Measurements from ENCODE around the gene MARCHF2.

MARCHF2 gene

DNA sequence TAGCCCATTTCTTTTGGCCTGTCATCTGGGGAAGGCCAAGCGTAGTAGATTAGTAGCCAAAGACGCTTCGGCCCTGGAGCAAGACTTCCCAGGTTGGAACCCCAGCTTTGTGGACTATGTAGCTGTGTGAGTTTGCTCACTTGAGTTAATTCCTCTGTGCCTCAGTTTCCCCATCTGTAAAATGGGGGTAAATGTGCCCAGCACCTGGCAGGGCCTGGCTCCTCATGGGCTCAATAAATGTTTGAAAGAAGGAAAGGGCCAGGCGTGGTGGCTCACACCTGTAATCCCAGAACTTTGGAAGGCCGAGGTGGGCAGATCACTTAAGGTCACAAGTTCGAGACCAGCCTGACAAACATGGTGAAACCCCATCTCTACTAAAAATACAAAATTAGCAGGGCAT lies 16.7 kb downstream of the MARCHF2 start:
- H3K9me3 ChIP-seq (replicated peaks in 1 of 2; ENCODE audit: control insufficient read depth in 2 of 2, insufficient read depth in 1 of 2, low read depth in 1 of 2, low read length in 2 of 2): no peaks in the 10 kb centered on the region
- no CpG with 5 or more reads among the region's 6 CpGs for WGBS, 2 donors (ENCODE audit: extremely low coverage in 2 of 2, insufficient read length in 2 of 2, insufficient replicate concordance in 1 of 2)
- H3K27me3 ChIP-seq (ENCODE audit: control insufficient read depth in 3 of 3, insufficient read depth in 3 of 3, low read depth in 1 of 3, low read length in 3 of 3): no peaks in the 10 kb centered on the region
- no peak overlapping the region for H2BK15ac ChIP-seq (ENCODE audit: low read length)
- H3K79me1 ChIP-seq (ENCODE audit: low read depth, low read length): no peaks in the 10 kb centered on the region
- H3K9ac ChIP-seq (ENCODE audit: low read depth, low read length, poor library complexity): no peak overlapping the region
- no peak overlapping the region for H3K27ac ChIP-seq (replicated peaks; ENCODE audit: low read length)
- H2AFZ ChIP-seq (ENCODE audit: low read length): no peak overlapping the region
- no peak overlapping the region for H2BK120ac ChIP-seq (ENCODE audit: low read depth, low read length)
- no peak overlapping the region for H2BK12ac ChIP-seq (ENCODE audit: low read length)
- H3K23ac ChIP-seq (ENCODE audit: low read depth, low read length, poor library complexity): no peak overlapping the region
- no peak for DNase-seq (ENCODE audit: low spot score)
- H3K4me1 ChIP-seq (ENCODE audit: control insufficient read depth in 2 of 2, insufficient read depth in 1 of 2, low read depth in 1 of 2, low read length in 2 of 2): no peaks in the 10 kb centered on the region
- no peak overlapping the region for H4K91ac ChIP-seq (ENCODE audit: low read depth, low read length, poor library complexity)
- no peak overlapping the region for H2AK5ac ChIP-seq (ENCODE audit: low read depth, low read length)
- no peak overlapping the region for H3K14ac ChIP-seq (ENCODE audit: low read length)
- no peak overlapping the region for H3K4me2 ChIP-seq (ENCODE audit: insufficient read depth, low read length, poor library complexity, severe bottlenecking)
- H3K36me3 ChIP-seq (replicated peaks in 1 of 2; ENCODE audit: control insufficient read depth in 2 of 2, insufficient read depth in 2 of 2, low read length in 2 of 2): peaks cover 3 to 5% of the 10 kb centered on the region in 2 donors
- no peak overlapping the region for H3K4me3 ChIP-seq (ENCODE audit: low read length in 2 of 2)
- no peak overlapping the region for H2BK5ac ChIP-seq (ENCODE audit: low read length)
- H4K8ac ChIP-seq (ENCODE audit: low read depth, low read length): no peak overlapping the region
- H3K18ac ChIP-seq (ENCODE audit: low read length): no peak overlapping the region
- no peak overlapping the region for H3K4ac ChIP-seq (ENCODE audit: low read length)

DNA sequence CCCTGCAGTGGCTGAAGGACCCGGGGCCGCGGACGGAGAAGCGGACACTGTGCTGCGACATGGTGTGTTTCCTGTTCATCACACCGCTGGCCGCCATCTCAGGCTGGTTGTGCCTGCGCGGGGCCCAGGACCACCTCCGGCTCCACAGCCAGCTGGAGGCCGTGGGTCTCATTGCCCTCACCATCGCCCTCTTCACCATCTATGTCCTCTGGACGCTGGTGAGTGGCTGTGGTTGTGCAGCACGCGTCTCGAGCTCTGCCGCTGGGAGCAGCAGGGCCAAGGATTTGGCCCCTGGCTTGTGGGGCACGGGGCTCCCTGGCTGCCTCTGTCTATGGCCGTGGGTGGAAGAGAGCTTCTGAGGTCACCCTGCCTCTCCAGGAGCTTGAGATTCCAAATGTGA lies 17.5 kb downstream of the MARCHF2 start:
- H3K9ac ChIP-seq (ENCODE audit: low read depth, low read length, poor library complexity): peak overlapping the region; percentile 60
- no peaks in the 10 kb centered on the region for H3K79me1 ChIP-seq (ENCODE audit: low read depth, low read length)
- H3K23ac ChIP-seq (ENCODE audit: low read depth, low read length, poor library complexity): peak overlapping the region; percentile 73
- H3K4me2 ChIP-seq (ENCODE audit: insufficient read depth, low read length, poor library complexity, severe bottlenecking): no peak overlapping the region
- H3K18ac ChIP-seq (ENCODE audit: low read length): peak overlapping the region; percentile 71
- H3K14ac ChIP-seq (ENCODE audit: low read length): peak overlapping the region; percentile 94
- H3K9me3 ChIP-seq (replicated peaks in 1 of 2; ENCODE audit: control insufficient read depth in 2 of 2, insufficient read depth in 1 of 2, low read depth in 1 of 2, low read length in 2 of 2): no peaks in the 10 kb centered on the region
- no peak overlapping the region for H2BK5ac ChIP-seq (ENCODE audit: low read length)
- H3K4ac ChIP-seq (ENCODE audit: low read length): no peak overlapping the region
- DNase-seq (ENCODE audit: low spot score): no peak
- H3K4me1 ChIP-seq (ENCODE audit: control insufficient read depth in 2 of 2, insufficient read depth in 1 of 2, low read depth in 1 of 2, low read length in 2 of 2): no peaks in the 10 kb centered on the region
- no peaks in the 10 kb centered on the region for H3K27me3 ChIP-seq (ENCODE audit: control insufficient read depth in 3 of 3, insufficient read depth in 3 of 3, low read depth in 1 of 3, low read length in 3 of 3)
- H4K91ac ChIP-seq (ENCODE audit: low read depth, low read length, poor library complexity): no peak overlapping the region
- peak overlapping the region; percentile 92 for H4K8ac ChIP-seq (ENCODE audit: low read depth, low read length)
- peak overlapping the region; percentile 73 for H2BK12ac ChIP-seq (ENCODE audit: low read length)
- no peak overlapping the region for H3K27ac ChIP-seq (replicated peaks; ENCODE audit: low read length)
- H3K4me3 ChIP-seq (ENCODE audit: low read length in 2 of 2): no peak overlapping the region
- H2AFZ ChIP-seq (ENCODE audit: low read length): no peak overlapping the region
- no peak overlapping the region for H2BK120ac ChIP-seq (ENCODE audit: low read depth, low read length)
- no CpG with 5 or more reads among the region's 20 CpGs for WGBS, 2 donors (ENCODE audit: extremely low coverage in 2 of 2, insufficient read length in 2 of 2, insufficient replicate concordance in 1 of 2)
- peak overlapping the region; percentile 81 for H2AK5ac ChIP-seq (ENCODE audit: low read depth, low read length)
- H2BK15ac ChIP-seq (ENCODE audit: low read length): no peak overlapping the region
- peaks cover 3 to 5% of the 10 kb centered on the region in 2 donors for H3K36me3 ChIP-seq (replicated peaks in 1 of 2; ENCODE audit: control insufficient read depth in 2 of 2, insufficient read depth in 2 of 2, low read length in 2 of 2)

DNA sequence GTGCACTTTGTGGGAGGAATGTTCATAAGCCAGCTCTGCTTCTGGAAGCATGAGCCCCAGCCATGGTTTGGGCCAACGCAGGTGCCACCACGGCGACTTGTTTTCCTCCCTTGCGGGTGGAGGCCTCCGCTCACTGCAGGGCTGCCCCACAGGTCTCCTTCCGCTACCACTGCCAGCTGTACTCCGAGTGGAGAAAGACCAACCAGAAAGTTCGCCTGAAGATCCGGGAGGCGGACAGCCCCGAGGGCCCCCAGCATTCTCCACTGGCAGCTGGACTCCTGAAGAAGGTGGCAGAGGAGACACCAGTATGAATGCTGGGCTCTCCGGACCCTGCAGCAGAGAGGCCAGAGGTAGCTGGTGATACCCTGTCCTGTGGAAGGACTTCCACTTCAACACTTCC lies 25.1 kb downstream of the MARCHF2 start:
- no peaks in the 10 kb centered on the region for H3K9me3 ChIP-seq (replicated peaks in 1 of 2; ENCODE audit: control insufficient read depth in 2 of 2, insufficient read depth in 1 of 2, low read depth in 1 of 2, low read length in 2 of 2)
- DNase-seq (ENCODE audit: low spot score): no peak
- H2BK15ac ChIP-seq (ENCODE audit: low read length): no peak overlapping the region
- H3K4ac ChIP-seq (ENCODE audit: low read length): no peak overlapping the region
- no peak overlapping the region for H3K27ac ChIP-seq (replicated peaks; ENCODE audit: low read length)
- no peak overlapping the region for H3K9ac ChIP-seq (ENCODE audit: low read depth, low read length, poor library complexity)
- no peak overlapping the region for H2BK120ac ChIP-seq (ENCODE audit: low read depth, low read length)
- no peak overlapping the region for H4K8ac ChIP-seq (ENCODE audit: low read depth, low read length)
- WGBS, 2 donors (ENCODE audit: extremely low coverage in 2 of 2, insufficient read length in 2 of 2, insufficient replicate concordance in 1 of 2): no CpG with 5 or more reads among the region's 12 CpGs
- no peak overlapping the region for H3K4me2 ChIP-seq (ENCODE audit: insufficient read depth, low read length, poor library complexity, severe bottlenecking)
- H4K91ac ChIP-seq (ENCODE audit: low read depth, low read length, poor library complexity): no peak overlapping the region
- no peak overlapping the region for H3K18ac ChIP-seq (ENCODE audit: low read length)
- no peaks in the 10 kb centered on the region for H3K79me1 ChIP-seq (ENCODE audit: low read depth, low read length)
- no peak overlapping the region for H2BK5ac ChIP-seq (ENCODE audit: low read length)
- H3K23ac ChIP-seq (ENCODE audit: low read depth, low read length, poor library complexity): no peak overlapping the region
- peaks cover 2 to 3% of the 10 kb centered on the region in 2 donors for H3K4me1 ChIP-seq (ENCODE audit: control insufficient read depth in 2 of 2, insufficient read depth in 1 of 2, low read depth in 1 of 2, low read length in 2 of 2)
- no peak overlapping the region for H2BK12ac ChIP-seq (ENCODE audit: low read length)
- peaks cover 0 to 3% of the 10 kb centered on the region in 2 donors for H3K36me3 ChIP-seq (replicated peaks in 1 of 2; ENCODE audit: control insufficient read depth in 2 of 2, insufficient read depth in 2 of 2, low read length in 2 of 2)
- H3K27me3 ChIP-seq (ENCODE audit: control insufficient read depth in 3 of 3, insufficient read depth in 3 of 3, low read depth in 1 of 3, low read length in 3 of 3): no peaks in the 10 kb centered on the region
- H2AFZ ChIP-seq (ENCODE audit: low read length): no peak overlapping the region
- peak overlapping the region; percentile 56 for H2AK5ac ChIP-seq (ENCODE audit: low read depth, low read length)
- no peak overlapping the region for H3K4me3 ChIP-seq (ENCODE audit: low read length in 2 of 2)
- no peak overlapping the region for H3K14ac ChIP-seq (ENCODE audit: low read length)

DNA sequence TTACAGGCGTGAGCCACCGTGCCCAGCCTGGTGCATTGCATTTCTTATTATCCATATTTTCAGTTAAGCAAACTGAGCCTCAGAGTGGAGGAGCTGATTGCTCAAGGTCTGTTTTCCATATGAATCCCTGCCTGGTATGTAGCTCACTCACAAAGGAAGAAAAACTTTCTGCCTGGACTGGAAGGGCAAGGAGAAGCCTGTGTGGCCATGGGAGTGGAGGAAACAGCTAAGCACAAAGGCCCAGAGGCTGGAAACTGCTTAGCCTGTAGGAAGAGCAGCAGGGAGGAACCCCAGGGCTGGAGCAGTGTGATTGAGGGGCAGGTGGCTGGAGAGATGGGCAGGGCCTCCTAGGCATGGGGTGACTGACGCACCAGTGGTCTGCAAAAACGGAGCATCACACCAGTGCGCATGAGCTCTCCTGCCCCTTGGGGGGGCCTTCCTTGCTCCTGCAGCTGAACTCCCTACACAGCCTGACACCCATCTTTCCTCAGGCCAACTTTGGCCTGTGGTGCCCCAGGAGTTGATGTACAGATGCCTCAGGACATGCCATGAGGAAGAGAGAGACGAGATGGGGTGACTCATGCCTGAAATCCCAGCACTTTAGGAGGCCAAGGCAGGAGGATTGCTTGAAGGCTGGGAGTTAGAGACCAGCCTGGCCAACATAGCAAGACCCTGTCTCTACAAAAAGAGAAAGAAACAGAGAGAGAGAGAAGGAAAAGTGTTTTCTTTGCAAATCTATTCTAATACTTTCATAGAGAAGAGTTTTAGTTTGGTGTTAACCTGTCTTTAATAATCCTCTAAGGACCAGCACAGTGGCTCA lies 28.8 kb downstream of the MARCHF2 start:
- Histone ChIP-seq H3K23ac (ENCODE audit: low read depth, low read length, poor library complexity) (peak overlapping the region; percentile 34), H4K8ac (ENCODE audit: low read depth, low read length) (no peak overlapping the region), H3K4me2 (ENCODE audit: insufficient read depth, low read length, poor library complexity, severe bottlenecking) (peak overlapping the region; percentile 11), H3K27me3 (ENCODE audit: control insufficient read depth in 3 of 3, insufficient read depth in 3 of 3, low read depth in 1 of 3, low read length in 3 of 3) (no peaks in the 10 kb centered on the region), H3K4ac (ENCODE audit: low read length) (no peak overlapping the region), H2BK5ac (ENCODE audit: low read length) (peak overlapping the region; percentile 29), H2AK5ac (ENCODE audit: low read depth, low read length) (no peak overlapping the region), H3K18ac (ENCODE audit: low read length) (peak overlapping the region; percentile 19), H3K4me3 (ENCODE audit: low read length in 2 of 2) (no peak overlapping the region), H2BK12ac (ENCODE audit: low read length) (no peak overlapping the region), H2BK15ac (ENCODE audit: low read length) (no peak overlapping the region), H4K91ac (ENCODE audit: low read depth, low read length, poor library complexity) (peak overlapping the region; percentile 72), H3K27ac (replicated peaks; ENCODE audit: low read length) (no peak overlapping the region), H3K4me1 (ENCODE audit: control insufficient read depth in 2 of 2, insufficient read depth in 1 of 2, low read depth in 1 of 2, low read length in 2 of 2) (peaks cover 5 to 9% of the 10 kb centered on the region in 2 donors), H2BK120ac (ENCODE audit: low read depth, low read length) (no peak overlapping the region), H3K9ac (ENCODE audit: low read depth, low read length, poor library complexity) (no peak overlapping the region), H3K36me3 (replicated peaks in 1 of 2; ENCODE audit: control insufficient read depth in 2 of 2, insufficient read depth in 2 of 2, low read length in 2 of 2) (peaks cover 2 to 15% of the 10 kb centered on the region in 2 donors), H3K14ac (ENCODE audit: low read length) (no peak overlapping the region), H3K79me1 (ENCODE audit: low read depth, low read length) (peaks cover 4% of the 10 kb centered on the region), H3K9me3 (replicated peaks in 1 of 2; ENCODE audit: control insufficient read depth in 2 of 2, insufficient read depth in 1 of 2, low read depth in 1 of 2, low read length in 2 of 2) (no peaks in the 10 kb centered on the region), H2AFZ (ENCODE audit: low read length) (peak overlapping the region; percentile 56)
- WGBS, 2 donors (ENCODE audit: extremely low coverage in 2 of 2, insufficient read length in 2 of 2, insufficient replicate concordance in 1 of 2): no CpG with 5 or more reads among the region's 6 CpGs
- no peak for DNase-seq (ENCODE audit: low spot score)

All from neuronal stem cell (in vitro differentiated cells).